Spleen (tissue), 7 donors: ENCODE data around the gene ZNF576.
"Not testable (repeated sequence)": the region's sequence is repeated elsewhere in the genome, so short reads cannot be mapped to it uniquely, and the experiment has no call there.

Source experiments
- POLR2A ChIP-seq, 3 donors: fragments of 450-650 bp; IDR thresholded peaks; one replicate each; pipeline ENCODE4 v1.5.1; 2017; ENCODE audit warnings: antibody characterized with exemption in 3 of 3, mild to moderate bottlenecking in 1 of 3
- POLR2AphosphoS5 ChIP-seq, 3 donors: sonication (generic); formaldehyde crosslinking; IDR thresholded peaks; one replicate each; pipeline ENCODE4 v1.5.1; 2017; ENCODE audit warnings: antibody characterized with exemption in 3 of 3
- TF ChIP-seq, protein P1 (sequence below), 11 experiments: fragments of 200-600 bp in 7 of 11; fragments of 450-650 bp in 4 of 11; sonication (generic) in 4 of 11; IDR thresholded peaks in 8 of 11; conservative IDR thresholded peaks in 3 of 11; 1 replicate in 7 of 11; 2 replicates in 4 of 11; pipeline versions ENCODE4 v1.4.0 to v1.8.0; 2016 to 2021; ENCODE audit warnings: antibody characterized with exemption in 11 of 11, inconsistent platforms in 4 of 11, mild to moderate bottlenecking in 1 of 11
- donor health status: DM: no; HTN: no; CAD: no; lungs with moderate emphysema.
- donor health status: DM: no; HTN: no; CAD: no.
- donor health status: DM: no; HTN: no; CAD: no.

DNA sequence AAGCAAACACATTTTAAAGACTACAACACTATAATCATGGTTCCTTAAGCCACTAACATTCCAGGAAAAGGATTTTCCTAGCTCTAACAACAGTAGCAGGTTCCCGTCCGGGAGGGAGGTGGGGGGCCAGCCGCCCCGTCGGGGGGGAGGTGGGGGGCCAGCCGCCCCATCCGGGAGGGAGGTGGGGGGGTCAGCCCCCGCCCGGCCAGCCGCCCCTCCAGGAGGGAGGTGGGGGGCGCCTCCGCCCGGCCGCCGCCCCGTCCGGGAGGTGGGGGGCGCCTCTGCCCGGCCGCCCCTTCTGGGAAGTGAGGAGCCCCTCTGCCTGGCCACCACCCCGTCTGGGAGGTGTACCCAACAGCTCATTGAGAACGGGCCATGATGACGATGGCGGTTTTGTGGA, 48.5 kb upstream of the ZNF576 start:
- TF ChIP-seq, protein P1, sequence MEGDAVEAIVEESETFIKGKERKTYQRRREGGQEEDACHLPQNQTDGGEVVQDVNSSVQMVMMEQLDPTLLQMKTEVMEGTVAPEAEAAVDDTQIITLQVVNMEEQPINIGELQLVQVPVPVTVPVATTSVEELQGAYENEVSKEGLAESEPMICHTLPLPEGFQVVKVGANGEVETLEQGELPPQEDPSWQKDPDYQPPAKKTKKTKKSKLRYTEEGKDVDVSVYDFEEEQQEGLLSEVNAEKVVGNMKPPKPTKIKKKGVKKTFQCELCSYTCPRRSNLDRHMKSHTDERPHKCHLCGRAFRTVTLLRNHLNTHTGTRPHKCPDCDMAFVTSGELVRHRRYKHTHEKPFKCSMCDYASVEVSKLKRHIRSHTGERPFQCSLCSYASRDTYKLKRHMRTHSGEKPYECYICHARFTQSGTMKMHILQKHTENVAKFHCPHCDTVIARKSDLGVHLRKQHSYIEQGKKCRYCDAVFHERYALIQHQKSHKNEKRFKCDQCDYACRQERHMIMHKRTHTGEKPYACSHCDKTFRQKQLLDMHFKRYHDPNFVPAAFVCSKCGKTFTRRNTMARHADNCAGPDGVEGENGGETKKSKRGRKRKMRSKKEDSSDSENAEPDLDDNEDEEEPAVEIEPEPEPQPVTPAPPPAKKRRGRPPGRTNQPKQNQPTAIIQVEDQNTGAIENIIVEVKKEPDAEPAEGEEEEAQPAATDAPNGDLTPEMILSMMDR (IDR thresholded peaks at IDR 0.05 in 8 of 11, conservative IDR thresholded peaks at IDR 0.05 in 3 of 11): not testable (repeated sequence)
- not testable (repeated sequence) for TF ChIP-seq POLR2AphosphoS5, POLR2A (IDR thresholded peaks at IDR 0.05)
